Forelimb muscle (tissue), 1 donor: ENCODE results near the gene CETP. TPM values are rescaled to one million over a fixed set of nuclear protein-coding genes. Genes with fewer than 3 reads are reported as not detected.

Experiments used
- DNase-seq: peaks from one replicate; pipeline ENCODE4 v3.0.0-alpha.2; 2013; ENCODE audit warnings: low read depth
- polyA plus RNA-seq: library from polyadenylated mRNA; unstranded; fragments of 120-200 nt; gene quantifications from one replicate; pipeline ENCODE4 v1.2.1, GENCODE V29; 2013; ENCODE audit not compliant: insufficient read length

The CETP gene
- polyA plus RNA-seq, 1 donor = 5.3 TPM

GRCh38 chr16:57022445-57022844, 60.7 kb downstream of the CETP start:
- no peak for DNase-seq

GRCh38 chr16:57023541-57024249, 61.9 kb downstream of the CETP start:
- no peak for DNase-seq

GRCh38 chr16:57024894-57025680, 63.3 kb downstream of the CETP start:
- no peak for DNase-seq

- no peak for DNase-seq
These were observed 64.4 kb downstream of the CETP start for GRCh38 chr16:57025941-57026777.

GRCh38 chr16:57026778-57027062, 65.0 kb downstream of the CETP start:
- no peak for DNase-seq

GRCh38 chr16:57027067-57027466, 65.3 kb downstream of the CETP start:
- no peak for DNase-seq

- no peak for DNase-seq
These were observed 66.3 kb downstream of the CETP start for GRCh38 chr16:57028086-57028485.

- no peak for DNase-seq
These were observed 67.7 kb downstream of the CETP start for GRCh38 chr16:57029161-57030160.

- DNase-seq = no peak
These were observed 68.7 kb downstream of the CETP start for GRCh38 chr16:57030346-57030902.

GRCh38 chr16:57031156-57031555, 69.4 kb downstream of the CETP start:
- DNase-seq = no peak

GRCh38 chr16:57032346-57032745, 70.6 kb downstream of the CETP start:
- DNase-seq = no peak

GRCh38 chr16:57032931-57033330, 71.2 kb downstream of the CETP start:
- DNase-seq = no peak

Other genes with a start within 250 kb of the CETP start
- gene NUP93, start 231.8 kb upstream of the CETP start, polyA plus RNA-seq = 42.0 TPM
- 0.11 TPM for gene SLC12A3, start 96.7 kb upstream of the CETP start, polyA plus RNA-seq
- 66.3 TPM for gene HERPUD1, start 29.8 kb upstream of the CETP start, polyA plus RNA-seq
- gene NLRC5, start 27.6 kb downstream of the CETP start, polyA plus RNA-seq = 5.5 TPM
- 23.4 TPM for gene CPNE2, start 130.6 kb downstream of the CETP start, polyA plus RNA-seq
- gene PSME3IP1, start 224.1 kb downstream of the CETP start, polyA plus RNA-seq = 56.1 TPM
- gene RSPRY1, start 224.4 kb downstream of the CETP start, polyA plus RNA-seq = 23.3 TPM